RWPE2 (cell line): ENCODE results near the gene TMPRSS3.

Source experiments
- ATAC-seq: fragments of 200-7000 bp; cut with Tn5 transposase; 3 replicates; pipeline ENCODE4 v1.9.1; 2021; ENCODE audit warnings: low read depth
- DNase-seq: peaks from one replicate; pipeline ENCODE4 v3.0.0-alpha.2; 2020; ENCODE audit warnings: low spot score
- H3K27ac ChIP-seq: fragments of 450-650 bp; 2 replicates; pipeline ENCODE4 v1.5.1; 2017; ENCODE audit warnings: mild to moderate bottlenecking; ENCODE audit not compliant: poor library complexity, severe bottlenecking
- H3K27me3 ChIP-seq: fragments of 250-450 bp; sonication (Bioruptor Pico); 2 replicates; pipeline ENCODE4 v1.5.1; 2021; ENCODE audit warnings: mild to moderate bottlenecking, moderate library complexity; ENCODE audit not compliant: insufficient read depth, poor library complexity, severe bottlenecking
- H3K36me3 ChIP-seq: fragments of 250-450 bp; sonication (Bioruptor Pico); 2 replicates; pipeline ENCODE4 v1.5.1; 2020; ENCODE audit warnings: low read depth, mild to moderate bottlenecking, moderate library complexity
- H3K4me1 ChIP-seq: fragments of 250-450 bp; sonication (Bioruptor Pico); 2 replicates; pipeline ENCODE4 v1.5.1; 2021; ENCODE audit warnings: mild to moderate bottlenecking, moderate library complexity; ENCODE audit not compliant: insufficient read depth, poor library complexity, severe bottlenecking
- H3K4me3 ChIP-seq: fragments of 250-450 bp; sonication (Bioruptor Pico); 2 replicates; pipeline ENCODE4 v1.5.1; 2021; ENCODE audit warnings: mild to moderate bottlenecking, moderate library complexity; ENCODE audit not compliant: severe bottlenecking
- H3K9me3 ChIP-seq: fragments of 250-450 bp; sonication (Bioruptor Pico); 2 replicates; pipeline ENCODE4 v1.5.1; 2021; ENCODE audit warnings: mild to moderate bottlenecking, moderate library complexity; ENCODE audit not compliant: severe bottlenecking
- CTCF ChIP-seq: fragments of 450-650 bp; IDR thresholded peaks from one replicate; pipeline ENCODE4 v1.5.1; 2017; ENCODE audit warnings: mild to moderate bottlenecking, moderate library complexity; ENCODE audit not compliant: poor library complexity, severe bottlenecking

The TMPRSS3 gene

GRCh38 chr21:42360317-42360716 is 35.5 kb downstream of the TMPRSS3 start:
- no peak for TF ChIP-seq CTCF
- DNase-seq (no peak), ATAC-seq (no peak)
- peaks cover 2% of the 10 kb centered on the region for H3K9me3 ChIP-seq
- no peak overlapping the region for H3K4me3 ChIP-seq
- H3K4me1 ChIP-seq, result no peaks in the 10 kb centered on the region
- no peaks in the 10 kb centered on the region for H3K36me3 ChIP-seq
- no peaks in the 10 kb centered on the region for H3K27me3 ChIP-seq
- H3K27ac ChIP-seq, result no peak overlapping the region

GRCh38 chr21:42358937-42359336 is 36.9 kb downstream of the TMPRSS3 start:
- DNase-seq (no peak), ATAC-seq (no peak)
- H3K27ac ChIP-seq, result no peak overlapping the region
- no peaks in the 10 kb centered on the region for H3K4me1 ChIP-seq
- no peaks in the 10 kb centered on the region for H3K27me3 ChIP-seq
- no peak for TF ChIP-seq CTCF
- H3K36me3 ChIP-seq, result no peaks in the 10 kb centered on the region
- H3K9me3 ChIP-seq, result peaks cover 2% of the 10 kb centered on the region
- no peak overlapping the region for H3K4me3 ChIP-seq

- Histone ChIP-seq H3K4me1 (no peaks in the 10 kb centered on the region), H3K4me3 (no peak overlapping the region), H3K9me3 (peaks cover 2% of the 10 kb centered on the region), H3K27ac (no peak overlapping the region), H3K27me3 (no peaks in the 10 kb centered on the region), H3K36me3 (no peaks in the 10 kb centered on the region)
- TF ChIP-seq CTCF, result no peak
- no peak for ATAC-seq
- DNase-seq, result no peak
Observed at GRCh38 chr21:42358261-42358660, 37.6 kb downstream of the TMPRSS3 start.

- TF ChIP-seq CTCF, result no peak
- no peak for ATAC-seq
- Histone ChIP-seq H3K27ac (no peak overlapping the region), H3K4me1 (no peaks in the 10 kb centered on the region), H3K4me3 (no peak overlapping the region), H3K27me3 (no peaks in the 10 kb centered on the region), H3K9me3 (peaks cover 2% of the 10 kb centered on the region), H3K36me3 (no peaks in the 10 kb centered on the region)
- peak; percentile 1 for DNase-seq
Observed at GRCh38 chr21:42357307-42357706, 38.5 kb downstream of the TMPRSS3 start.

GRCh38 chr21:42356650-42357049 is 39.2 kb downstream of the TMPRSS3 start:
- no peak for TF ChIP-seq CTCF
- ATAC-seq (no peak), DNase-seq (no peak)
- Histone ChIP-seq H3K36me3 (no peaks in the 10 kb centered on the region), H3K27me3 (no peaks in the 10 kb centered on the region), H3K9me3 (peaks cover 2% of the 10 kb centered on the region), H3K4me1 (no peaks in the 10 kb centered on the region), H3K4me3 (no peak overlapping the region), H3K27ac (no peak overlapping the region)
